ENCODE measurements around the gene DNAH11.

GRCh38 chr7:21762469-21762868 is 219.6 kb downstream of the DNAH11 start:
- TF ChIP-seq CTCF (conservative IDR thresholded peaks at IDR 0.05; ENCODE audit: low read depth, low read length) = no peak
- TF ChIP-seq EZH2 (IDR thresholded peaks at IDR 0.05; ENCODE audit: borderline replicate concordance, low read depth, low read length, poor library complexity, severe bottlenecking) = no peak
